ENCODE data around the gene MYO9B.

- TF ChIP-seq, protein P1, sequence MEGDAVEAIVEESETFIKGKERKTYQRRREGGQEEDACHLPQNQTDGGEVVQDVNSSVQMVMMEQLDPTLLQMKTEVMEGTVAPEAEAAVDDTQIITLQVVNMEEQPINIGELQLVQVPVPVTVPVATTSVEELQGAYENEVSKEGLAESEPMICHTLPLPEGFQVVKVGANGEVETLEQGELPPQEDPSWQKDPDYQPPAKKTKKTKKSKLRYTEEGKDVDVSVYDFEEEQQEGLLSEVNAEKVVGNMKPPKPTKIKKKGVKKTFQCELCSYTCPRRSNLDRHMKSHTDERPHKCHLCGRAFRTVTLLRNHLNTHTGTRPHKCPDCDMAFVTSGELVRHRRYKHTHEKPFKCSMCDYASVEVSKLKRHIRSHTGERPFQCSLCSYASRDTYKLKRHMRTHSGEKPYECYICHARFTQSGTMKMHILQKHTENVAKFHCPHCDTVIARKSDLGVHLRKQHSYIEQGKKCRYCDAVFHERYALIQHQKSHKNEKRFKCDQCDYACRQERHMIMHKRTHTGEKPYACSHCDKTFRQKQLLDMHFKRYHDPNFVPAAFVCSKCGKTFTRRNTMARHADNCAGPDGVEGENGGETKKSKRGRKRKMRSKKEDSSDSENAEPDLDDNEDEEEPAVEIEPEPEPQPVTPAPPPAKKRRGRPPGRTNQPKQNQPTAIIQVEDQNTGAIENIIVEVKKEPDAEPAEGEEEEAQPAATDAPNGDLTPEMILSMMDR (IDR thresholded peaks at IDR 0.05), result no peak
- TF ChIP-seq POLR2AphosphoS5 (IDR thresholded peaks at IDR 0.05; ENCODE audit: low read depth, low read length), result no peak
These were observed 3.5 kb downstream of the MYO9B start for GRCh38 chr19:17078920-17079709.

All from Panc1 (cell line).